ENCODE measurements around the gene CDAN1.

DNA sequence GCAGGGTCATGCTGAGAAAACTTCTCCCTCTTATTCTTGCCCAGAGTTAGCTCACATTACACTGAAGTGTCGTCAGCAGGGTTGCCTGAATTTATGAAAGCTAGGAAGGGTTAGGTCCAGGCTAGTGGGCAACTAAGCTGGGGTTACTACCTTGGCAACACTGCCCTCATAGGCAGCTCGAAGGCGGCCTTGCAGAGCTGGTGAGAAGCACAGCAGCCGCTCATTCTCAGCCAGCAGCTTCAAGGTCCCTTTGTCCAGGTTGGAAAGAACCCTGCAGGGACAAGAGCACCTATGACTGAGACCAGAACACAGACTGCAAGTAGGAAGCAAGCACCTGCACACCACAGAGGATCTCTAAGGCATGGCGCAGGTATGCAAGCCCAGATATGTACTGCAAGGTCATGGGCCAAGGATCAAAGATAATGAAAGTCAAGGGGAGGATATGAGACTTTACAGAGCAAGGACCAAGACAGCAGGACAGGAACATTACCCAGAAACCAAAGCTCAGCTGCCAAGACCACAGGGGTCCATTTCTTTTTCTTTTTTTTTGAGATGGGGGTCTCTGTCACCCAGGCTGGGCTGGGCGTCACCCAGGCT lies 2.8 kb downstream of the CDAN1 start:
- TF ChIP-seq RAD21 (IDR thresholded peaks at IDR 0.05; ENCODE audit: low read length) = no peak
- TF ChIP-seq MAFK (IDR thresholded peaks at IDR 0.05; ENCODE audit: low read depth, low read length) = no peak
- TF ChIP-seq, protein P1, sequence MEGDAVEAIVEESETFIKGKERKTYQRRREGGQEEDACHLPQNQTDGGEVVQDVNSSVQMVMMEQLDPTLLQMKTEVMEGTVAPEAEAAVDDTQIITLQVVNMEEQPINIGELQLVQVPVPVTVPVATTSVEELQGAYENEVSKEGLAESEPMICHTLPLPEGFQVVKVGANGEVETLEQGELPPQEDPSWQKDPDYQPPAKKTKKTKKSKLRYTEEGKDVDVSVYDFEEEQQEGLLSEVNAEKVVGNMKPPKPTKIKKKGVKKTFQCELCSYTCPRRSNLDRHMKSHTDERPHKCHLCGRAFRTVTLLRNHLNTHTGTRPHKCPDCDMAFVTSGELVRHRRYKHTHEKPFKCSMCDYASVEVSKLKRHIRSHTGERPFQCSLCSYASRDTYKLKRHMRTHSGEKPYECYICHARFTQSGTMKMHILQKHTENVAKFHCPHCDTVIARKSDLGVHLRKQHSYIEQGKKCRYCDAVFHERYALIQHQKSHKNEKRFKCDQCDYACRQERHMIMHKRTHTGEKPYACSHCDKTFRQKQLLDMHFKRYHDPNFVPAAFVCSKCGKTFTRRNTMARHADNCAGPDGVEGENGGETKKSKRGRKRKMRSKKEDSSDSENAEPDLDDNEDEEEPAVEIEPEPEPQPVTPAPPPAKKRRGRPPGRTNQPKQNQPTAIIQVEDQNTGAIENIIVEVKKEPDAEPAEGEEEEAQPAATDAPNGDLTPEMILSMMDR (conservative IDR thresholded peaks at IDR 0.05; ENCODE audit: low read depth, low read length) = no peak
- no peak for TF ChIP-seq RCOR1 (IDR thresholded peaks at IDR 0.05; ENCODE audit: insufficient replicate concordance, low read length)
- TF ChIP-seq POLR2A (IDR thresholded peaks at IDR 0.05; ENCODE audit: low read depth, low read length) = no peak
- TF ChIP-seq SMC3 (IDR thresholded peaks at IDR 0.05; ENCODE audit: low read depth, low read length) = no peak
- no peak for TF ChIP-seq MXI1 (IDR thresholded peaks at IDR 0.05; ENCODE audit: borderline replicate concordance, low read depth, low read length)

All from IMR-90 (cell line).